Measurements from ENCODE around the gene ITIH5. TPM values are rescaled to one million over a fixed set of nuclear protein-coding genes. Genes with fewer than 3 reads are reported as not detected.

ITIH5 gene
- total RNA-seq, 5 donors from 2014 or later (not counting 1 experiment from before 2014, with no cell fraction given) = 0.13 to 0.22 TPM; not detected in 3

DNA sequence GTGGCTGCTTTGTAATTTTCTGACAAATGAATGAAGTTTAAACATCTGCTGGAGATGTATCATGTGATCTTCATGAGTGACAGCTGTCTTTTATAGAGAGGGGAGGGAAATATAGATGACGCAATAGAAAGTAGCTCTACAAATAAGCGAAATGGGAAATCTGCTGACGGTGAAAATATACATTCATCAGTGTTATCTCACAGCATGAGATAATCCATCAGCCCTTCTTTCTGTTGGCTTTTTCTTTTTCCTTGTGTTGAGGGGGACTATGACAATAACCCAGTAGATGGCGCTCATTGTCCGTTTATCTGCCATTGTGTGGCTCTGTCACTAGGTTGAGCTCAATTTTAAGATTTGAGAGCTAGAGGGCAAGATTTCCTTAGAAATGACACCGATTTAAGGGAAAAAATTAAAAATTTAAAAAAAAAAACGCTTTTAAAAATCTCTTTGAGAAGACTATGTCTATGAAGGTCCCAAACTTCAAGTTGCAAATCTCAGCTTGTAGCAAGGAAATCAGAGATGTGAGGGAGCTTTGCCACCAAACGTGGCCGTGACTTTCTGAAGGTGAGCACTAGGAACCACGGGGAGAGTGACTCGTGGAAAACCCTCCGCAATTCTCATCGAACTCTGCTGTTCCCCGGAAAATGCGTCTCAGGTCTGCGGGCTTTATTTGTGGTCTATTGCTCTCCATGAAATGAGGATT, 141.3 kb downstream of the ITIH5 start:
- Histone ChIP-seq H3K4me3 (ENCODE audit: control insufficient read depth in 1 of 2, extremely low read depth in 1 of 2, low read length in 1 of 2) (no peak overlapping the region), H3K9me3 (no peaks in the 10 kb centered on the region), H3K27ac (ENCODE audit: low read length) (no peak overlapping the region), H3K36me3 (ENCODE audit: control insufficient read depth in 2 of 2, extremely low read depth in 1 of 2, insufficient read depth in 1 of 2, low read length in 1 of 2) (no peaks in the 10 kb centered on the region), H3K4me1 (ENCODE audit: control insufficient read depth in 1 of 2, extremely low read depth in 1 of 2, insufficient read depth in 2 of 2, low read length in 2 of 2) (peaks cover 7 to 14% of the 10 kb centered on the region in 2 experiments), H3K27me3 (replicated peaks in 1 of 2; ENCODE audit: control insufficient read depth in 2 of 2, extremely low read depth in 1 of 2, insufficient read depth in 2 of 2, low read length in 1 of 2) (peaks cover 0 to 14% of the 10 kb centered on the region in 2 experiments)
- ChIA-PET CTCF (interaction anchor here (0.6 to 1.4 kb wide), 44 partner anchors 9 to 1786 kb away, joined by 3 to 68 read pairs (median 4); partner anchors contain the start of genes ATP5F1C (in 1 of the 2), ITIH2 (in 1 of the 2) and KIN (in 1 of the 2)), POLR2A (interaction anchor here in 1 of 2 donors (0.6 to 0.8 kb wide), 3 partner anchors 40 to 292 kb away, joined by 4 read pairs; no protein-coding TSS in a partner anchor)
- Mint-ChIP-seq H3K4me3 (no peak overlapping the region), H3K27ac (no peak overlapping the region), H3K27me3 (no peaks in the 10 kb centered on the region), H3K9me3 (no peaks in the 10 kb centered on the region), H3K36me3 (no peaks in the 10 kb centered on the region), H3K4me1 (peaks cover 11 to 20% (median 18%) of the 10 kb centered on the region in 3 donors)
- ATAC-seq (replicated peaks in 1 of 4) (peak; percentile 79 to 86 (median 84)), DNase-seq (peak in 31 of 35 experiments; percentile 20 to 88 (median 50))
- 65% methylated on average over 10 of the region's 16 CpGs for WGBS (ENCODE audit: insufficient coverage)

GRCh38 chr10:7523656-7524055, 143.1 kb downstream of the ITIH5 start:
- H3K27me3 ChIP-seq (replicated peaks in 1 of 2; ENCODE audit: control insufficient read depth in 2 of 2, extremely low read depth in 1 of 2, insufficient read depth in 2 of 2, low read length in 1 of 2) = peaks cover 0 to 7% of the 10 kb centered on the region in 2 experiments
- H3K36me3 ChIP-seq (ENCODE audit: control insufficient read depth in 2 of 2, extremely low read depth in 1 of 2, insufficient read depth in 1 of 2, low read length in 1 of 2) = no peaks in the 10 kb centered on the region
- WGBS (ENCODE audit: insufficient coverage) = 72% methylated on average over 3 of the region's 4 CpGs
- H3K36me3 Mint-ChIP-seq = no peaks in the 10 kb centered on the region
- H3K4me3 ChIP-seq (ENCODE audit: control insufficient read depth in 1 of 2, extremely low read depth in 1 of 2, low read length in 1 of 2) = no peak overlapping the region
- CTCF ChIA-PET = interaction anchor here (0.6 to 2.2 kb wide), 2 partner anchors 164 to 1778 kb away, joined by 3 to 8 read pairs; no protein-coding TSS in a partner anchor
- H3K4me1 Mint-ChIP-seq = peaks cover 11 to 20% (median 18%) of the 10 kb centered on the region in 3 donors
- H3K27ac ChIP-seq (ENCODE audit: low read length) = no peak overlapping the region
- H3K9me3 Mint-ChIP-seq = no peaks in the 10 kb centered on the region
- H3K4me3 Mint-ChIP-seq = no peak overlapping the region
- peaks cover 7 to 14% of the 10 kb centered on the region in 2 experiments for H3K4me1 ChIP-seq (ENCODE audit: control insufficient read depth in 1 of 2, extremely low read depth in 1 of 2, insufficient read depth in 2 of 2, low read length in 2 of 2)
- H3K9me3 ChIP-seq = no peaks in the 10 kb centered on the region
- no peak for ATAC-seq (replicated peaks in 1 of 4)
- H3K27me3 Mint-ChIP-seq = no peaks in the 10 kb centered on the region
- POLR2A ChIA-PET = no interaction called here
- no peak overlapping the region for H3K27ac Mint-ChIP-seq
- no peak for DNase-seq

GRCh38 chr10:7520507-7521485, 146.0 kb downstream of the ITIH5 start:
- H3K36me3 Mint-ChIP-seq = no peaks in the 10 kb centered on the region
- POLR2A ChIA-PET = interaction anchor here in 1 of 2 donors (0.5 to 0.6 kb wide), 2 partner anchors 110 to 1765 kb away, joined by 3 to 4 read pairs; partner anchors contain the start of gene SFMBT2
- Histone ChIP-seq H3K36me3 (ENCODE audit: control insufficient read depth in 2 of 2, extremely low read depth in 1 of 2, insufficient read depth in 1 of 2, low read length in 1 of 2) (no peaks in the 10 kb centered on the region), H3K27ac (ENCODE audit: low read length) (no peak overlapping the region), H3K27me3 (replicated peaks in 1 of 2; ENCODE audit: control insufficient read depth in 2 of 2, extremely low read depth in 1 of 2, insufficient read depth in 2 of 2, low read length in 1 of 2) (peaks cover 0 to under 1% of the 10 kb centered on the region in 2 experiments), H3K4me3 (ENCODE audit: control insufficient read depth in 1 of 2, extremely low read depth in 1 of 2, low read length in 1 of 2) (no peak overlapping the region), H3K4me1 (ENCODE audit: control insufficient read depth in 1 of 2, extremely low read depth in 1 of 2, insufficient read depth in 2 of 2, low read length in 2 of 2) (peaks cover 11 to 14% of the 10 kb centered on the region in 2 experiments), H3K9me3 (no peaks in the 10 kb centered on the region)
- H3K9me3 Mint-ChIP-seq = no peaks in the 10 kb centered on the region
- no peak for ATAC-seq (replicated peaks in 1 of 4)
- peak overlapping the region in 1 of 2 donors; percentile 55 for H3K27ac Mint-ChIP-seq
- peaks cover 14 to 30% (median 24%) of the 10 kb centered on the region in 3 donors for H3K4me1 Mint-ChIP-seq
- H3K4me3 Mint-ChIP-seq = no peak overlapping the region
- CTCF ChIA-PET = interaction anchor here (0.6 to 0.7 kb wide), 6 partner anchors 11 to 1776 kb away, joined by 3 to 7 read pairs (median 4); no protein-coding TSS in a partner anchor
- DNase-seq = no peak
- no peaks in the 10 kb centered on the region for H3K27me3 Mint-ChIP-seq
- 81% methylated on average over 8 of the region's 11 CpGs for whole genome bisulfite sequencing (ENCODE audit: insufficient coverage)

- Histone ChIP-seq H3K27ac (ENCODE audit: low read length) (no peak overlapping the region), H3K9me3 (no peaks in the 10 kb centered on the region), H3K4me3 (ENCODE audit: control insufficient read depth in 1 of 2, extremely low read depth in 1 of 2, low read length in 1 of 2) (no peak overlapping the region), H3K4me1 (ENCODE audit: control insufficient read depth in 1 of 2, extremely low read depth in 1 of 2, insufficient read depth in 2 of 2, low read length in 2 of 2) (peaks cover 11 to 16% of the 10 kb centered on the region in 2 experiments), H3K27me3 (replicated peaks in 1 of 2; ENCODE audit: control insufficient read depth in 2 of 2, extremely low read depth in 1 of 2, insufficient read depth in 2 of 2, low read length in 1 of 2) (no peaks in the 10 kb centered on the region), H3K36me3 (ENCODE audit: control insufficient read depth in 2 of 2, extremely low read depth in 1 of 2, insufficient read depth in 1 of 2, low read length in 1 of 2) (no peaks in the 10 kb centered on the region)
- no peaks in the 10 kb centered on the region for H3K9me3 Mint-ChIP-seq
- H3K27me3 Mint-ChIP-seq = no peaks in the 10 kb centered on the region
- no peak overlapping the region for H3K4me3 Mint-ChIP-seq
- no peak for DNase-seq
- H3K36me3 Mint-ChIP-seq = no peaks in the 10 kb centered on the region
- H3K27ac Mint-ChIP-seq = no peak overlapping the region
- ATAC-seq (replicated peaks in 1 of 4) = no peak
- peaks cover 11 to 27% (median 19%) of the 10 kb centered on the region in 3 donors for H3K4me1 Mint-ChIP-seq
- CTCF ChIA-PET = no interaction called here
- POLR2A ChIA-PET = no interaction called here
- WGBS (ENCODE audit: insufficient coverage) = 84% methylated on average over 4 of the region's 6 CpGs
Measured at GRCh38 chr10:7519351-7519750, 147.4 kb downstream of the ITIH5 start.

GRCh38 chr10:7518693-7519092, 148.1 kb downstream of the ITIH5 start:
- Mint-ChIP-seq H3K4me3 (no peak overlapping the region), H3K36me3 (no peaks in the 10 kb centered on the region), H3K27me3 (no peaks in the 10 kb centered on the region), H3K27ac (peak overlapping the region in 1 of 2 donors; percentile 4), H3K4me1 (peaks cover 17 to 34% (median 25%) of the 10 kb centered on the region in 3 donors), H3K9me3 (no peaks in the 10 kb centered on the region)
- Histone ChIP-seq H3K9me3 (no peaks in the 10 kb centered on the region), H3K4me3 (ENCODE audit: control insufficient read depth in 1 of 2, extremely low read depth in 1 of 2, low read length in 1 of 2) (no peak overlapping the region), H3K4me1 (ENCODE audit: control insufficient read depth in 1 of 2, extremely low read depth in 1 of 2, insufficient read depth in 2 of 2, low read length in 2 of 2) (peaks cover 14 to 20% of the 10 kb centered on the region in 2 experiments), H3K36me3 (ENCODE audit: control insufficient read depth in 2 of 2, extremely low read depth in 1 of 2, insufficient read depth in 1 of 2, low read length in 1 of 2) (no peaks in the 10 kb centered on the region), H3K27ac (ENCODE audit: low read length) (no peak overlapping the region), H3K27me3 (replicated peaks in 1 of 2; ENCODE audit: control insufficient read depth in 2 of 2, extremely low read depth in 1 of 2, insufficient read depth in 2 of 2, low read length in 1 of 2) (no peaks in the 10 kb centered on the region)
- WGBS (ENCODE audit: insufficient coverage) = 100% methylated on average over 1 of the region's 1 CpG
- ATAC-seq (replicated peaks in 1 of 4) (no peak), DNase-seq (no peak)
- ChIA-PET CTCF (no interaction called here), POLR2A (no interaction called here)

- Histone ChIP-seq H3K27me3 (replicated peaks in 1 of 2; ENCODE audit: control insufficient read depth in 2 of 2, extremely low read depth in 1 of 2, insufficient read depth in 2 of 2, low read length in 1 of 2) (no peaks in the 10 kb centered on the region), H3K4me1 (ENCODE audit: control insufficient read depth in 1 of 2, extremely low read depth in 1 of 2, insufficient read depth in 2 of 2, low read length in 2 of 2) (peaks cover 18 to 20% of the 10 kb centered on the region in 2 experiments), H3K36me3 (ENCODE audit: control insufficient read depth in 2 of 2, extremely low read depth in 1 of 2, insufficient read depth in 1 of 2, low read length in 1 of 2) (no peaks in the 10 kb centered on the region), H3K27ac (ENCODE audit: low read length) (no peak overlapping the region), H3K4me3 (ENCODE audit: control insufficient read depth in 1 of 2, extremely low read depth in 1 of 2, low read length in 1 of 2) (no peak overlapping the region), H3K9me3 (no peaks in the 10 kb centered on the region)
- Mint-ChIP-seq H3K27ac (no peak overlapping the region), H3K4me1 (peaks cover 25 to 43% (median 37%) of the 10 kb centered on the region in 3 donors), H3K9me3 (peaks cover 1 to 12% (median 6%) of the 10 kb centered on the region in 3 donors), H3K36me3 (peaks cover 3% of the 10 kb centered on the region), H3K4me3 (no peak overlapping the region), H3K27me3 (no peaks in the 10 kb centered on the region)
- ChIA-PET CTCF (interaction anchor here in 1 of 2 donors (1.4 kb wide), 1 partner anchor 10 kb away, joined by 4 read pairs; no protein-coding TSS in a partner anchor), POLR2A (no interaction called here)
- no CpG with 5 or more reads among the region's 5 CpGs for WGBS (ENCODE audit: insufficient coverage)
- DNase-seq = no peak
- ATAC-seq (replicated peaks in 1 of 4) = no peak
Measured at GRCh38 chr10:7515439-7515838, 151.3 kb downstream of the ITIH5 start.
